ENCODE results near the gene LRRK1.

GRCh38 chr15:101009176-101009575 lies 90.0 kb downstream of the LRRK1 start:
- no peak for TF ChIP-seq CTCF (IDR thresholded peaks at IDR 0.05)
- TF ChIP-seq EZH2 (IDR thresholded peaks at IDR 0.05; ENCODE audit: borderline replicate concordance, insufficient read depth, low read depth, low read length, poor library complexity, severe bottlenecking): no peak
